ENCODE results near the gene XRCC1.
"Not testable (repeated sequence)": the region's sequence is repeated elsewhere in the genome, so short reads cannot be mapped to it uniquely, and the experiment has no call there.

Gene XRCC1

DNA sequence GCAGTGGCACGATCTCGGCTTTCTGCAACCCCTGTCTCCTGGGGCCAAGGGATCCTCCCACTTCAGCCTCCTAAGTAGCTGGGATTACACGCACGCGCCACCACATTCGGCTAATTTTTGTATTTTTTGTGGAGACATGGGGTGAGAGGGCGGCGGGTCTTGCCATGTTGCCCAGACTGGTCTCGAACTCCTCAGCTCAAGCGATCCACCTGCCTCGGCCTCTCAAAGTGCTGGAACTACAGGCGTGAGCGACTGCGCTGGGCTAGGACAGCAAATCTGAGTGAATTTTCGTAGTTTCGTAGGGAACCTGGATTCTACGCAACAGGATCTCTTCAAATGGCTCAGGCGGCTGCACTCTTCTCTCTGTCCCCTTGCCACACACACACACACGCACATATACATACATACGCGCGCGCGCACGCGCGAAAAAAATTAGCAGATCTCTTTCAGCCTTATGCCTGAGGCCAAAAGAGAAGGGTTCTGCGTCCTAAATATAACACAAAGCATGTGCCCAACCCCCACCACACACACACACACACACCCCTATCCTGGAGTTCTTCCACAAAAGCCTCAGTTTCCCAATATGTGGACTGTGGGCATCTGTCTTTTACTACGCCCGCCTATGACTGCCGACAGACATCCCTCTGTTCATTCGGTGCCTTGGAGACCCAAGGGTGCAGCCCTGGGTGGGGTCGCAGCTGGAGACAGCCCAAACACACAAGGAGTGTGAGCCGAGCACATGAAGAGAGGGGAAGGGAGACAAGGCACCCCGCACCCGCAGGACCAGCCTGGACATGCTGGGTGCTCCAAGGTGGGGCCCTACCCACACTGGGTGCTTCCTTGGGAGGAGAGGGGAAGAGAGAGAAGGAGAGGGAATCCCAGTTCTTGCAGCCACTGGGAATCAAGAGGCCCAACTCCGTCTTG, 890 bp upstream of the XRCC1 start:
- no peak for DNase-seq (ENCODE audit: low read depth in 2 of 3, low spot score in 1 of 3)

DNA sequence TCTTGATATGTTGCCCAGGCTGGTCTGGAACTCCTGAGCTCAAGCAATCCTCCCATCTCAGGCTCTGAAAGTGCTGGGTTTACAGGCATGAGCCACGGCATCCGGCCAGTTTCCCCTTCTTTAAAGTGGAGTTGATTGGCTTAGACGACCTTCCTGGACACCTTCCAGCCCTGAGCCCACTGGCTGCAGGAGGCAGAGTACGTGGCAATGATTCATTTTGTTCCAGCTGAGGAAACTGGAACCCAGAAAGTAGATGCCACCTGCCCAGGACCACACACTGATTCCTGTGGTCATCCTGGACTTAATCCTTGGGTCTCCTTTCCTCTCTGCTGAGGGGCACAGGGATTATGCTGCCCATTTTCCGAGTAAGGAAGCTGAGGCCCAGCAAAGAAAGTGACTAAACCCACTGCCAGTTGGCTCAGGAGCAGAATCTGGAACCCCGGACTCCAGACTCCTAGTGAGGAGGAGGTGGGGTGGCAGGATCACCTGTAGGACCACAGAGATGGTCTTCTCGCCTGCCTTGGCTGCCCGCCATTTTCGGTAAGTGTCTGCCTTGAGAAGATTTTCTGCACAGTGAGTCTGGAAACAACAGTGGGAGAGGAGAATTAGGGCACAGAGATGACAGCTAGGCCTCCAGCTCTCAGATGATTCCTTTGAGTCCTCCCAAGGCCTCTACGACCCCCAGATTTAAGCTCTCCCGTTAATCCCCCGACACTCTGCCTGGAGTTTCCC, 737 bp downstream of the XRCC1 start:
- no peak for DNase-seq (ENCODE audit: low read depth in 2 of 3, low spot score in 1 of 3)

DNA sequence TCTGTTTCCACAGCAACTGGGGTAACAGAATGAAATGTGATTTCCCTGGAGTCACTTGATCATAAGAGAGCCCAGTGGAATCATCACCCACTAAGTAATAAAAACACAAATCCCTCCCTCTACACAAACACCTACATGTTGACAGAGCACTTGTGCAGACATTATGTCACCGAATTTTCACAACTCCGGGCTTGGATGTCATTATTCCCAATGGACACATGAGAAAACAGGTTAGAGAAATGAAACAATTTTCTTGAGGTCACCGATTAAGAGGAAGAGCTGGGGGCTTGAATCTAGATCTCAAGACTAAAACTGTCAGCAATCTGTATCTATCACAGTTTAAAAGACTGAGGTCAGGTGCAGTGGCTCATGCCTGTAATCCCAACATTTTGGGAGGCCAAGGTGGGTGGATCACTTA, 3.1 kb downstream of the XRCC1 start:
- no peak for DNase-seq (ENCODE audit: low read depth in 2 of 3, low spot score in 1 of 3)

DNA sequence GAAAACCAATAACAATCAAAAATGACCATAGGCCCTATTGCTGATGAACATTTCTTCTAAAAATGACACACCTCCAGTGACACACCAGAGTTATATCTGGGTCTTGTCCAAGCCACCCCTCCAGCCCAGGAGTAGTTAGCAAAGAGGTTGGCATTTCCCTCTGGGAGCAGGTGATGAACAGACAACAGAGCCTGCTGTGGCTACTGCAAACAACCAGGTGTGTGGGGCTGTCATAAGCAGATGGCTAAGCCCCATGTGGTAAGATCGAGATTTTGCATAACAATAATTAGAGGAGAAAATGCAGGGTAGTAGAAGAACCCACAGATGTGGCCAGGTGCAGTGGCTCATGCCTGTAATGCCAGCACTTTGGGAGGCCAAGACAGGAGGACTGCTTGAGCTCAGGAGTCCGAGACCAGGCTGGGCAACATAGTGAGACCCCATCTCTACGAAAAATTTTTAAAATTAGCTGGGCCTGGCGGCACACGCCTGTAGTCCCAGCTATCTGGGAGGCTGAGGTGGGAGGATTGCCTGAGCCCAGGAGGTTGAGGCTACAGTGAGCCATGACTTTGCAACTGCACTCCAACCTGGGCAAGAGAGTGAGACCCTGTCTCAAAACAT, 5.0 kb downstream of the XRCC1 start:
- DNase-seq (ENCODE audit: low read depth in 2 of 3, low spot score in 1 of 3) = no peak

DNA sequence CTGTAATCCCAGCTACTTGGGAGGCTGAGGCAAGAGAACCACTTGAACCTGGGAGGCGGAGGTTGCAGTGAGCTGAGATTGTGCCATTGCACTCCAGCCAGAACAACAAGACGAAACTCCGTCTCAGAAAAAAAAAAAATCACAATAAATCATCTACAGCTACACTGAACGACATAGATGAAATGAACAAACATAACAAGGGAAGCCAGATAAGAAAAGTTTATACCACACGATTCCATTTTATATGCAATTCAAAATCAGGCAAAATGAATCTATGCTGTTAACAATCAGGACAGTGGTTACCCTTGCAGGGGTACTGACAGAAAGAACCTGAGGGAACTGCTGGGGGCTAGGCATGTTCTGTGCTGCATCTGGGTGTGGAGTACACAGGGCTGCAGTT, 5.7 kb downstream of the XRCC1 start:
- no peak for DNase-seq (ENCODE audit: low read depth in 2 of 3, low spot score in 1 of 3)

DNA sequence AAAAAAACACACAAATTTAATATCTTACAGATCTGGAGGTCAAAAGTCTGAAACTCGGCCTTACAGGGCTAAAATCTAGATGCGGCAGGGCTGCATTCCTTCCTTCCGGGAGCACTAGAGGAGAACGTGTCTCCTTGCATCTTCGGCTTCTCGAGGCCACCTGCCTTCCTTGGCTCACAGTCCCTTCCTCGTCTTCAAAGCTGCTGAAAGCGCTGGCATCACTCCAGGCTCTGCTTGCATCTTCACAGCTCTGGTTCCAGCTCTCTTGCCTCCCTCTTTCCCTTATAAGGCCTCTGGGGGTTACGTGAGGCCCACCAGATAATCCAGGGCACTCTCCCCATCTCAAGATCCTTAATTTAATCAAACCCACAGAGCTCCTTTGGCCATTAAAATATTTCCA, 10.5 kb downstream of the XRCC1 start:
- no peak for DNase-seq (ENCODE audit: low read depth in 2 of 3, low spot score in 1 of 3)

DNA sequence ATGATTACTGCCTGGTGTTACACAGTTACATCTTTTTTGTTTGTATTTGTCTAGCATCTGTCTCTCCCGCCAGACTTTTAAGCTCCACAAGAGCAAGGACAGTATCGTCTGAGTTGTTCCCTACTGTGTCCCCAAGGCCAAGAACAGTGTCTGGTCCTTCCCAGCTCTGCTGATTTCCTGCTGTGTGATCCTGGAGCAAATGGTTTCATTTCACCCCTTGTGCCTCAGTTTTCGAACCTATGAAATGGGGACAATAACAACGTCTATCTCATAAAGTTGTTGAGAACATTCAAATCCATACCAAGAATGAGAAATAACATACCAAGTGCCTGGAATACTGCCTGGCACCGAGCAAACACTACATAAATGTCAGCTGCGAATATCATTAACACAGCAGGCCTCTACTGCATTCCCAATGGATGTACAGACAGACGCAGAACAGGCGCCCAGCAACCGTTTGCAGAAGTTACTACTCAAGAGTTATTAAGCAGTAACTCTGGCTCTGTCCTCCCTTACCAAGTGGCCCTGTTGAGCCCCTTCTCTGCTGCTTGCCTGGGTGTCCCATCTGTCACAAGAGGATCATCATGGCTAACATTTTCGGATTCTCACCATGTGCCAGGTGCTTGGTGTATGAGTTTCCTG, 11.4 kb downstream of the XRCC1 start:
- no peak for DNase-seq (ENCODE audit: low read depth in 2 of 3, low spot score in 1 of 3)

DNA sequence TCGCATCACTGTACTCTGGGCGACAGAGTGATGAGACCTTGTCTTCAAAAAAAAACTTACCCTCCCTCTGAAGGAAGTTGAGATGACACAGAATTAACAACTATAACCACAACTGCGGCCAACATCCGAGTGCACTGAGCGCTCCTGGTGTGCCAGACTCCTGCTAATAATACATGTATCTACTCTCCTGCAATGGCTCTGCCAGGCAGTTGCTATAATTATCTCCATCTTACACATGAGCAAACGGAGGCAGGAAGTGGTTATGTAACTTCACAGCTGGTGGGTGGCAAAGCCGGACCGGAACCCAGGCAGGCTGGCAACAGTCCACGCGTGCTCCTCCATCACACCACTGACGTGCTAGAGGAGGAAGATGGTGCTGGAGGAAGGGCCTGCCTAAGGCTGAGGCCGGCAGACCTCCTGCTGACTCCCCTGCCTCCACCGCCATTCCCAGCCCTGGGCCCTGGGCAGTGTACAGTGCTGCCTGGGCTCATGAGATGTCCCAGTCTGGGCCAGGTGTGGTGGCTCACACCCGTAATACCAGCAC, 12.6 kb downstream of the XRCC1 start:
- DNase-seq (ENCODE audit: low read depth in 2 of 3, low spot score in 1 of 3) = peak; percentile 38 to 52 (median 43)

DNA sequence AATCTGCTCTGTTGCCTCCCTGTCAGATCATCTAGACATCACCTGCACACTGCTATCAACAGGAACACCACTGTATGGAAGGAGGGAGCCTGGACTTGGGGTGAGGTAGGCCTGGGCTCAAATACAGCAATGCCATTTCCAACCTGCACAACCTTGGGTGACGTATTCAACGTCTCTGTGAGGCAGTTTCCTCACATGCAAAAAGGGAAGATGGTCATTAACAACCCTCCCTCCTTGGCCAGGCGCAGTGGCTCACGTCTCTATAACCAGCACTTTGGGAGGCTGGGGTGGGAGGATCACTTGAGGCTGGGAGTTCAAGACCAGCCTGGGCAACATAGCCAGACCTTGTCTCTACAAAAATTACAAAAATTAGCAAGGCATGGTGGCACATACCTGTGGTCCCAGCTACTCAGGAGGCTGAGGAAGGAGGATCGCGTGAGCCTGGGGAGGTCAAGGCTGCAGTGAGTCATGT, 13.1 kb downstream of the XRCC1 start:
- no peak for DNase-seq (ENCODE audit: low read depth in 2 of 3, low spot score in 1 of 3)

DNA sequence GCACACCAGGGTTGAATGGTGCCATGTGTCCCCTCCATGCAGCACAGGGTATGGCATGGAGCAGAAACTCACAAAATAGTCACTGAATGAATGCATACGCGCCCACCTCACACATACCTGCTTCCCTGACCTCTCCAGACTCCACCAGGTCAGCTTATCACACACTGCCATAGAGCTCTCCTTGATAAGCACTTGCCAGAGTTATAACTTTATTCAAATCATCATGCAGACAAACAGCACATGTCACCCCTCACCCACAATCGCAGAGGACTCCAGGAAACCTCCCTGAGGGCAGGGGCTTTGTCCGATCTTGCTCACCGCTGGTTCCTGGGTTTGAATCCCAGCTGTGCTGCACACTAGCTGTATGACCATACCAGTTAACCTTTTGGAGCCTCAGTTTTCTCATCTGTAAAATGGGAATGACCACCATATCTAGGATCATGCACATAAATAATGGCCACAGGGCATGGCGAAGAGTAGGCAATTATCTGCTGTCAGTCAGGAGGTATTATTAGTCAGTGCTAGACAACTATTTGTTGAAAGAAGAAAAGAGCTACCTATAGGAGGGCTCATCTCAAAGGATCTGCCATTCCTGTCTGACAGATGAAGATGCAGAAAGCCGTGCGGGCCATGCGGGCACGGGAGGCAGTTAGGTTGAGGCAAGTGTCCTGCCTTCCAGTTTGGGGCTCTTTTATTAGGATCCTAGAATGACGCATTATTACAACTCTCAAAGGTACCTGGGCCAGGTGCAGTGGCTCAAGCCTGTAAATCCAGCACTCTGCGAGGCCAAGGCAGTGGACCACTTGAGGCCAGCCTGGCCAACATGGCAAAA, 14.0 kb downstream of the XRCC1 start:
- DNase-seq (ENCODE audit: low read depth in 2 of 3, low spot score in 1 of 3) = no peak

DNA sequence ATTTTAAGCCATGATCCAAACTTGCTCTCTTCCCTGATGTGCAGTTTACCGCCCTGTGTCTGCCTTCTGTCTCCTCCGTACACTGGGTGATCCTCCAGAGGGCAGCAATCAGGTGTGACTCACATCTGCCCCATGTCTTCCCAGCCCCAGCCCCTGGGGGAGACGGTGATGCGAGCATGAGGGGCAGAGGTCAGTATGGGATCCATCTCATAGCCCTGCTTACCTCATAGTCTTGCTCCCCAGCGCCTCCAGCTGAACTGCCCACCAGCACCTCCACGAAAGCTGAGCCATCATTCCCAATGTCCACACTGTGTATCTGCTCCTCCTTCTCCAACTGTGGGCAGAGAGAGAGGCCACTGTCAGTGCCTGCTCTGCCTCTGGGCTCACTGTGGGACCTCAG, 14.6 kb downstream of the XRCC1 start:
- no peak for DNase-seq (ENCODE audit: low read depth in 2 of 3, low spot score in 1 of 3)

DNA sequence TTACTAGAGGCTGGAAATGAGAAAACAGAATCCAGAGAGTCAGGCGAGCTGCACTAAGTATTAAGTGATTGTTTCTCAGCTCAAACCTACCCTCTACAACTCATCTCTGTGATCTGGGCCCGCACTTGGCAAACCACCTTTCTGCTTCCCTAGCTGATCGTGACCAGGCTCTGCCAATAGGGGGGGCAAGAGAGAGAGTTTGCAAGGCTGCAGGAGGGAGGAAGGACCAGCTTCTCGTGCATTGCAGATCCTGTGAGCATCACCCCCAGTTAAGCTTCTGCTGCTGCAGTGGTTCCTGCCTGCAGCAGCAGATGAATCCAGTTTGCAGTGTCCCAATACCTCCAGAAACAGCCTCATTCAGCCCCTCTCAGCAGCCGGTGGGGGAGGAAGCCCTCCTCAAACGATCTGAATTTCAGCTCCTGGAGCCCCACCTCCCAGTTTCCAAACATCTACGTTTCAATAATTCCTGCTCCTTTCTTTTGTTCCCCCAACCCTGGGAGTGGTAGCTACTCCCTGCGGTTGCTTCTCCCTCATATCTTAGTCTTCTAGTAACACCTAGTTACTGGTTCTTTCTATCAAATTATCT, 20.0 kb downstream of the XRCC1 start:
- peak; percentile 69 to 89 (median 70) for DNase-seq (ENCODE audit: low read depth in 2 of 3, low spot score in 1 of 3)

DNA sequence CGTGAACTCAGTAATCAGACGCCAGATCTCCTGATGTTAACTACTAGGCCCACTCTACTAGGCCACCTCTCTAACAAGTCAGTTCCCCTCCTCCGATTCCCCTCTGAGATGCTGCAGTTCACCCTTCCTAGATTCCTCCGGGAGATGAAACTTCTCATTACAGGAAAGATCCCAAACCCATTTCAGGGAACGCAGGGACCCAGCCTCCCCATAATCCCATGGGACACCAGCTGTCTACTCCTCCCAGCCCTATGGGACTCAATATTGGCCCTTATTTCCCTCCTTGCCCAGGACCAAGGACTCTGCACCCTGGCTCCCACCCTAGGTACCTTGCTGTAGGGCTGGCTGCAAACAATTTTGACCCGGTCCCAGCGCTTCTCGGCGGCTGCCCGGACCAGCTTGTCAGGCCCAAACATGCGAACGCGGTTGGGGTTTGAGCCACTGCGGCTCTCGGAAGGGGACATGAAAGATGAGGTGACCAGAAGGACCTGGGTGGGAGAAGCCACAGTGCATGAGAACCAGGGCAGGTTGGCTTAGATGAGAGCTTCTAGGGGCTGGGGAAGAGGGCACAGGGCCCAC, 20.9 kb downstream of the XRCC1 start:
- DNase-seq (ENCODE audit: low read depth in 2 of 3, low spot score in 1 of 3) = no peak

DNA sequence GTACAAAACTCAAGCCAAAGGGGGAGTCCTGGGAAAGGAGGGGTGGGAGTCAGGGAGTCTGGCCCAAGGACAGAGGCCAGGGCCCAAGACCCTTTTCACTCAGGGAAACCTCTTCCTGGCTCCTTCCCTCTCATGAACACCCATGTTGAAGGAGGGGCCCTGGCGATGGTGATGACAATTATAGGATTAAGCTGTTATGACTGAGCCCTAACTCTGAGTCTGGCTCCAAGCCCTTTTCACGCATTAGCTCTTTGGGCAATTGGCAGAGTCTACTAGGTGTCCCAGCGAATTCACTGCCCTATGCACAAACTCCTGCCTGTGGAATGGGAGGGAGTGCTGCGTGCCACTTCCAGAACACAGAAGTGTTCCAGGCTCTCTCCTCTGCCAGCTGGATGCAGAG, 21.7 kb downstream of the XRCC1 start:
- no peak for DNase-seq (ENCODE audit: low read depth in 2 of 3, low spot score in 1 of 3)

DNA sequence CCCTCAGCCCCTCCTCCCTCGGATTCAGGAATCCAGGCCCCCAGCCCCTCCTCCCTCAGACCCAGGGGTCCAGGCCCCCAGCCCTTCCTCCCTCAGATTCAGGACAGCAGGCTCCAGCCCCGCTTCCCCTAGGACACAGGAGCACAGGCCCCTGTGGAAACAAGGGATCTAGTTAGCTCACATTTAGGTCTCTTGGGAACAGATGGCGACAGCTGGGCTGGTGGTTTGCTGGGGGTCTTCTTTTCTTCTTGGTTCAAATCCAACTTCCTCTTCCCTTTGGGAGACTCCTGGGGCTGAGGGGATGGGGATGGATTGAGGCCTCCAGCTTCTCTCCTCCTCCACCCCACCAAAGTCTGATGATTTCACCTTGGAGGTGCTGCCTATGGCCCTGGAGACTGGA, 22.7 kb downstream of the XRCC1 start:
- no peak for DNase-seq (ENCODE audit: low read depth in 2 of 3, low spot score in 1 of 3)

DNA sequence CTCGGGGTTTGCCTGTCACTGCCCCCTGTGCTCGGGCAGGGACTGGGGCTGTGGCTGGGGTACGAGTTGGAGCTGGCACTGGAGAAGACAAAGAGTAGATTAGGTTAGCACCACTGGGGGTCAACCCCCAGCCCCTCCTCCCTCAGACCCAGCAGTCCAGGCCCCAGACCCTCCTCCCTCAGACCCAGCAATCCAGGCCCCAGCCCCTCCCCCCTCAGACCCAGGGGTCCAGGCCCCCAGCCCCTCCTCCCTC, 23.2 kb downstream of the XRCC1 start:
- DNase-seq (ENCODE audit: low read depth in 2 of 3, low spot score in 1 of 3) = no peak

DNA sequence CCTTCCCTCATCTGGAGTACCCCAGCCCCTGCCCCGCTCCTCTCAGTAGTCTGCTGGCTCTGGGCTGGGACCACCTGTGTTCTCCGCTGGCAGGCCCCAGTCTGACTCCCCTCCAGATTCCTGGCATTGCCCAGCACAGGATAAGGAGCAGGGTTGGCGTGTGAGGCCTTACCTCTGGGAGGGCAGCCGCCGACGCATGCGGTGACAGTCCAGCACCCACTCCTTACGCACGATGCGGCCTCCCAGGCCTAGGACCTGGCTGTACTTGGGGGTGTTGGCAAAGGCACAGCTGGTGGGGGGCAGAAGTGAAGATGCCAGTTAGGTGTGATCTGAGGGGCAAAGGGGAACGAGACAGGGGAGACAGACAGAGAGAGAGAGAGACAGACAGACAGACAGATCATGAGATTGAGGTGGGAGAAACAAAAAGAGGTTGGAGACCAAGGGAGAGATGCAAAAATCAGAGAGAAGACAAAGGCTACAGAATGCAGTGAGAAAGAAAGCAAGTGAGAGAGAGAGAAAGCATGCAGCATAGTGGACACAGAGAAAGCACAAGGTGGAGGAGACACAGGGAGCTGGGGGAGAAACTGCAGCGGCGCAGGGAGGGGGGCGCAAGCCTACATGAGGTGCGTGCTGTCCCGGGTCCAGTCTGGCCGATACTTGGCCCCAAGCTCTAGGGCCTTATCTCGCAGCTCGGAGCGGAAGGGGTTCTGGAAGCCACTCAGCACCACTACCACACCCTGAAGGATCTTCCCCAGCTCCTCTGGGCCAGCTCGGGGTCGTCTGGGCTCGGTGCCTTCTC, 23.7 kb downstream of the XRCC1 start:
- no peak for DNase-seq (ENCODE audit: low read depth in 2 of 3, low spot score in 1 of 3)

DNA sequence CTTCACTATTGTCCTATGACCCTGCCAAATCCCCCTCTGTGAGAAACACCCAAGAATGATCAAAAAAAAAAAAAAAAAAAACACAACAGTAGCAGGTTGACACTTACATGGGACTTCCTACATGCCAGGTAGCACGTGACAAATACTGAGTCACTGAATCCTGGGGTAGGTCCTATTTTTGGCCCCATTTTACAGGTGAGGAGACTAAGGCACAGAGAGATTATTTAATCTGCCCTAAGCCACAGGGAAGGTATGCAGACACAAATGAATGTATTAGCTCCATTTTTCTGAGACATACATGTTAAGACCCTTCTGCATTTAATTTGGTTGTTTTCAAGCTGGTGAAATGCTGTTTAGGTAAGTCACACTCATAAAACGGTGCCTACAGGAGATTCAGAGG, 26.6 kb downstream of the XRCC1 start:
- DNase-seq (ENCODE audit: low read depth in 2 of 3, low spot score in 1 of 3) = no peak

DNA sequence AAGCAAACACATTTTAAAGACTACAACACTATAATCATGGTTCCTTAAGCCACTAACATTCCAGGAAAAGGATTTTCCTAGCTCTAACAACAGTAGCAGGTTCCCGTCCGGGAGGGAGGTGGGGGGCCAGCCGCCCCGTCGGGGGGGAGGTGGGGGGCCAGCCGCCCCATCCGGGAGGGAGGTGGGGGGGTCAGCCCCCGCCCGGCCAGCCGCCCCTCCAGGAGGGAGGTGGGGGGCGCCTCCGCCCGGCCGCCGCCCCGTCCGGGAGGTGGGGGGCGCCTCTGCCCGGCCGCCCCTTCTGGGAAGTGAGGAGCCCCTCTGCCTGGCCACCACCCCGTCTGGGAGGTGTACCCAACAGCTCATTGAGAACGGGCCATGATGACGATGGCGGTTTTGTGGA, 27.4 kb downstream of the XRCC1 start:
- not testable (repeated sequence) for DNase-seq (ENCODE audit: low read depth in 2 of 3, low spot score in 1 of 3)
